SW480 (cell line): ENCODE measurements around the gene DNAJB13.

Experiments
- DNase-seq: peaks from one replicate; pipeline ENCODE4 v3.0.0-alpha.2; 2016; ENCODE audit warnings: low spot score

Gene DNAJB13

DNA sequence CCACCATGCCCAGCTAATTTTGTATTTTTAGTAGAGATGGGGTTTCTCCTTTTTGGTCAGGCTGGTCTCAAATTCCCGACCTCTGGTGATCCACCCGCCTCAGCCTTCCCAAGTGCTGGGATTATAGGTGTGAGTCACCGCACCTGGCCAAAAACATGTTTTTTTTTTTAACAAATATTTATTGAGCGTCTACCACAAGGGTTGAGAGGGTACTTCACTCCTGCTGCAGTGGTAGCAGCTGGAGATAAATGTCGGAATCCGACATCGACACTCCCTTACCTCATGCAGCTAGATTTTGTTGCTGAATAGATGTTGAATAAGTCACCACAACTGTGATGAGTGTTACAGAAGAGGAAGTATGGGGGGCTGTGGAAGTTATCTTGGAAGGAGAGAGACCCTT, 971 bp downstream of the DNAJB13 start:
- no peak for DNase-seq

DNA sequence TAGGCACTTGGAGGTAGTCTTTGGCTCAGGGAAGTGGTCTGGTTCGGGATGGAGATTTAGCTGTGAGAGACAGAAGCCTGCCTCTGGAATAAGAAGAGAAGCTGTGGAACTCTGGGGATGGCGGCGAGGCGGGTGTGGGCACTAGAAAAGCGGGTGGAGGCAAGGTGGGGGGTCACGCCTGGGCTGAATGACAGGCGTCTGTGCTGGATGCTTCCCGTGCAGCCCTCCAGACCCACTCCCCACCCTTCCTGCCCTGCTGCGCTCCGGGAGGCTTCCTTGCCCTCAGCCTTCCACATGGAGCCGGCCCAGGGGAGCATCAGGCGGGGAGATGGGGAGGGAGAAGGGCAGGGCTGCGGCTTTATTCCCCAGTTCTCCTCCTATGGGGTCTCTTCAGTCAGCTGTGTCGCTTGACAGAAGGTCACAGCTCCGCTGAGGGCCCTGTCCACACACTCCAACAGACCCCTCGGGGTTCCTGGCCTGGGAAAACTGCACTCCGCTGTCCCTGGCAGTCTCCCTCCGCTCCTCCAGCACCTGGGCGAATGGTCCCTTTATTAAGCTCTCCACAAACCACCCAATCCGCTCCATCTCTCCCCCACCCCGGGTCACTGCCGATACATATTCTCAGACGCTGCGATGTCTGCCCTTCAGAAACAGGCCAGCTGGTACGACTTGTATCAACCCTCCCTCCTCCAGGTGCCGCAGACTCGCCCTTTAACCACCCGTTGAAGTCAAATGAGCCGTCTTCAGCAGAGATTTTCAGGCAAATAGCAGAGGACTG, 6.2 kb downstream of the DNAJB13 start:
- DNase-seq = no peak

DNA sequence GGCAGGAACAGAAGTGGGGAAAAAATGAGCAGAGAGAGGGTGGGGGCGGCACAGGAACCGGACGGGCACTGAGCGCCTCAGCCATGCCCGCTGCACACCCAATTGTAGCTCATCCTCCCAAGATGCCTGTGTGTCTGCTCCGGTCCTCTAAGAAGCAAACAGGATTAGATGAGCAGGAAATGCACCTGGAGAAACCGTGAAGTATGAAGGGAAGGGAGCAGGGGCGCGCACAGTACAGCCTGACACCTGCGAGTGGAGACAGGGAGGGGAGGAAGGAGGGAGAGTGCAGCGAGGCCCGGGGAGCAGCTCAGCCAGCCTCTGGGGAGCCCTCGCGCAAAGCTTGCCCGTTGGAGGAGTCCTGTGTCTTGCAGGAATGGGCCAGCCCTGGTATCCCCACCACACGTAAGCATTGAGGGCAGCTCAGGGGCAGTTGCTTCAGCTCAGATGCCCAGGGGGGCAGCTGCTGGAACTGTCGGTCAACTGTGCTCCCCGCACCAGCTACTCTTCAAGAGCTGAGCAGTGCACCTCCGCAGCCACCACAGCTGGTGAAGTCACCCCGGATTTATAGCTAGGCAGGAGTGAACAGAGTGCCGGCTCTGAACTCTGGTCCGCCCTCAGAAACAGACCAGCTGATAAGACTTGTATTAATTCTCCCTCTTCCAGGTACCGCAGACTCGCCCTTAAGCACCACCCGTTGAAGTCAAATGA, 7.0 kb downstream of the DNAJB13 start:
- DNase-seq = no peak

DNA sequence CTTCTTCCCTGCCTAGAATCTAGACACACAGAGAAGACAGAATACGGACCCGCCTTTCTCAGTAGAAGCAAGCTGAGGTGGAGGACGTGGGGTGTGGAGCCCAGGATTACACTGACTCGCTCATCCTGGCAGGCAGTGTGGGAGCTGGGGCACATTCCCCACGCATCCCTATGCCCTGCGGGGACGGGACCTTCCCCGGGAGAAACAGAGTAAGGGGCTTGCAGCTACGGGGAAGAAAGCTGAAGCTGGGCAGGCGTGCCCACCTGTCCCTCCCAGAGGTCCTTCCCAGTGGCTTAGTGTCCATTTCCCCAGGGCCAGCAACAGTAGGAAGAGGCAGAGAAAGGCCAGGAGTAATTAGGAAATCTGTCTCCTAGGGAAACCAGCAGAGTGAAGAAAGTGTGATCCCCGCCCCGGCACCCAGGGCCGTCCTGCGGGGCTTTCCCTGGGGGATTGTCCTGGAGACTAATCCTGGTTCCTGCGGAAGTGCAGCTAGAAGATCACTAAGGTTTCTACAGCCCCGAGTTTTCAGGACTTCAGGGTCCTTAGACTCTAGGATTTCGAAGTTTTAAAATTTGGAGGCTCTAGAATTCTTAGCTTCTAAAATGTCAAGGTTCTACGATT, 7.8 kb downstream of the DNAJB13 start:
- DNase-seq = no peak

DNA sequence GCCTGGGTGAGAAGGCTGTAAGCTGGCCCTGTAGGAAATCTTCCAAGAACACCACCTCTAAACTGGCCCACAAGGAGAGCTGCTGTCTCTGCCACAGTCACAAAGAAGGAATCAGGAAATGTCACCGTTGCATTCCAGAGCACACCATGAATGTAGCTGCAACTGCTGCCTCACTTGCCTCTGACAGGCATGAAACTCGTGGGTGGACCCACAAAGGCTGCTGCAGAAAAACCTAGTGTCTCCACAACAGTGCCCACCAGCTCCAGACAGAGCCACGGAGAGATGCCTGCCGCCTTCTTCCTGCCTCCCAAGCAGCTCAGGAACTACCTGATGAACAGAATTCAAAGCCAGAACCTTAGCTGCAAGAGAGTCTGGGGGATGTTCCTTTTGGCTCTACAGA, 10.5 kb downstream of the DNAJB13 start:
- DNase-seq = no peak

DNA sequence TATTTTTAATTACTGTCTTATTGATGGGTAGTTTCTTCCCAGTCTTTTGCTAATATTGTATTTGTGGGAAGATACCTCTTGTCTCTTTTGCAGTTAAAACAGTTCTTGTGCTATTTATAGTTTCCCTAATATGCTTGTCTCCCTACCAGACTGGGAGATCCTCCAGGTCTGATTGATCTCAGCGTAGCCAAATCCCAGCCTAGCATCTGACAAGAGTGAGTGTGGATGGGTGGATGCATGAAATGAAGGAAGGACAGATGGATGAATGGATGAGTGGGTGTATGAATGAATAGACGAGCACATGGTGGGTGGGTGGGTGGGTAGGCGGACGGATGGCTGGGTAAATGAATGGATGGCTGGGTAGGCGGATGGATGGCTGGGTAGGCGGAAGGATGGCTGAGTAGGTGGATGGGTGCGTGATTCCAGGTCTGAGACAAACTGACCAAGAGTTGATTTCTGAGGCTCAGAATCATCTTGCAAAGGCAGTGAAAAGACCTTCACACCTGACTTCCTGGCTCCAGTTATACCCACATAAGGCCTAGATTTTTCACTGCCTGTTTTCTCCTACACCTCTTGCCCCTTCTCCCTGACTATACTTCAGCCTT, 11.4 kb downstream of the DNAJB13 start:
- no peak for DNase-seq

DNA sequence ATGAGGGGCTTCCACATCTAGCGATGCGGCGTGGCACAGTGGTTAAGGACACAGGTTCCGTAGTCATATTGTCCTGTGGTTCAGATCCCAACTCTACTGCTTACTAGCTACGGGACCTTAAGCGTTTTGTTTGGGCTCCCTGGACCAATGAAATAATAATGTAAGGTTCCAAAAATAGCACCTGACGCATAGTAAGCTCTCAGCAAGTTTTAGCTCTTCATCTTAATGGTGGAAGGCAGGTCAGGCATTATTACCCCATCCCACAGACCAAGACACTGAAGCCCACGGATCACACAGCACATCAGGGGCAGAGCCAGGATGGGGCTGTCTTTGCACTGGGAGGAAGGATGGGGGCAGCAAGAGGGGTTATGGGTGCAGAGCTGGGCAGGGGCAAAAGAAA, 13.0 kb downstream of the DNAJB13 start:
- no peak for DNase-seq

DNA sequence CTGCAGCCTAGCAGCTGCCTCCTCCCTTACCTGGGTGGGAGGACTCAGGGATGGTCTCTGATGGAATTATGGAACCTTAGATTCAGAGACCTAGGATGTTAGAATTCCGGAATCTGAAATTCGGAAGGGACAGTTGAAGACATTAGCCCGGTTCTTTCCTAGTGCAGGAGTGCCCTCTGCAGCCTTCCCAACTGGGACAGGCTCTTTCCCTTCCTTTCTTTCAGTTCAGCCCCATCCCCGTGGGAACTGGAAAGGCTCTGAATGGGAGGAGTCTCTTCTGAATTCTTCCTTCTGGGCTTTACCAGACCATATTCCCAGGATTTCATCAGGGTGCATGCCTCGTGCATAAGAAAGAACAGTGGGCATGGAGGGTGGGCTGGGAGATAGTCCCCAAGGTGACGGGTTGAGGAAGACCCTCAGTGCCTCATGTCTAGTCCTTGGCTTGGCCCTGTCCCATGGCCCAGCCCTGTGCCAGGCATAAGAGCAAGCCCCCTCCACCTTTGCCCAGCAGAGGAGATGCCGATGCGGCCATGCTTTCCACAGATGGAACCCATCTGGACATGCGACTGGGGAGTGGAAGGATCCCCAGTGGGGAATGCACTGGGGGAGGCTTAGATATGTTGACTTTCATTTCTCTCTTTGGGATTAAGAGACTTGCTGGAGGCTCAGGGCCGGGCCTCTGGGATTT, 14.4 kb downstream of the DNAJB13 start:
- no peak for DNase-seq

DNA sequence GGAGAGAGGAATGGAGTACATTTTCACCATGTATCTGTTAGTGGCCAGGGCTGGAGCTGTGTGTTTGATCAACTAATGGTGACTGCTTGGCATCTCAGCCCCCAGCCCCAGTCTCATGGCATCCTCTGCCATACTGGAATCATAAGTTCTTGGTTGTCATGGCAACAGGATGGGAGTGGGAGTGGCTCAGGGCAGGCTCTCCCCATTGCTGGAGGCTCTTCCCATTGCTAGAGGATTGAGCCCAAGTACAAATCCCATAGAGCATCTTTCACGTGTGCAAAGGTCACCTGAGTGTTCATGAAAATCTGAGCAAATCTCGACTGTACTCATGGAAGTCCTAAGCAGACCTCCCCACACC, 14.9 kb downstream of the DNAJB13 start:
- no peak for DNase-seq

DNA sequence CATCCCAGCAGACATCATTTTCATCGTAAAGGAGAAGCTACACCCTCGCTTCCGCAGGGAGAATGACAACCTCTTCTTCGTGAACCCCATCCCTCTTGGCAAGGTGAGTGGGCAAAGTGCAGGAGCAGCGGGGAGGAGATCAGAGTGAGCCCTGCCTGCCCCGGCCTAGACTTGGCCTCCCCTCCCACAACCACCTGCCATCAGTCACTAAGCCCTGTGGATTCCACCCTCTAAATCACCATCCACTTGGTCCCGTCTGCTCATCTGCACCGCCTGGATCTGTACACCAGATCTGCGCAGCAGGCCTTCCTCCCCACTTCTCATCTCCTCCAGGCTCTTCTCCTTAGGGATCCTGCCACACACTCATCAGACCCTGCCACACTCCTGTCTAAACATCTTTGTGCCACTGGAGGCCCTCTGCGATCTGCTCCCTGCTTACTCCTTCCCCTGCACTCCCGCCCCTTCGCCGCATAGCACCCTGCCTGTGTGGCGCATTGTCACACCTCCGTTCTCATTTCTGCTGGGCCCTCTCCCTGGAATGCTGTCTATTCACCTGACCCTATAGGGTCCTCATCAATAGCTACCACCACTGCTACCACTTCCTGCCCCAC, 17.6 kb downstream of the DNAJB13 start:
- DNase-seq = no peak

DNA sequence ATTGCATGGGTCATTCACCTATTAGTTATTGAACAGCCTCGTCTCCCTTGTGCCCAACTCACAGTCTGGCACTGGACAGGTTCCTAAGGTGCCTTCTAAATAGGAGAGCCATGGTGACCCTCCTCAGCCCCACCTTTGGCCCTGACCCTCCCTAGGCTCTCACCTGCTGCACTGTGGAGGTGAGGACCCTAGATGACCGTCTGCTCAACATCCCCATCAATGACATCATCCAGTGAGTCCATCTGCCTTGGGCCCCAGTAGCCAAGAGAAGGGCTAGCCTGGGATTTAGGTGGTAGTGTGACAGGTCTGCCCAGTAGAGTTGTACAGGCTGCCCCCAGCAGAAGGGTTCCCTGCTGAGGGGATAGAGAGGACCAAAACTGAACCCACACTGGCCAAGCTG, 18.3 kb downstream of the DNAJB13 start:
- DNase-seq = no peak

DNA sequence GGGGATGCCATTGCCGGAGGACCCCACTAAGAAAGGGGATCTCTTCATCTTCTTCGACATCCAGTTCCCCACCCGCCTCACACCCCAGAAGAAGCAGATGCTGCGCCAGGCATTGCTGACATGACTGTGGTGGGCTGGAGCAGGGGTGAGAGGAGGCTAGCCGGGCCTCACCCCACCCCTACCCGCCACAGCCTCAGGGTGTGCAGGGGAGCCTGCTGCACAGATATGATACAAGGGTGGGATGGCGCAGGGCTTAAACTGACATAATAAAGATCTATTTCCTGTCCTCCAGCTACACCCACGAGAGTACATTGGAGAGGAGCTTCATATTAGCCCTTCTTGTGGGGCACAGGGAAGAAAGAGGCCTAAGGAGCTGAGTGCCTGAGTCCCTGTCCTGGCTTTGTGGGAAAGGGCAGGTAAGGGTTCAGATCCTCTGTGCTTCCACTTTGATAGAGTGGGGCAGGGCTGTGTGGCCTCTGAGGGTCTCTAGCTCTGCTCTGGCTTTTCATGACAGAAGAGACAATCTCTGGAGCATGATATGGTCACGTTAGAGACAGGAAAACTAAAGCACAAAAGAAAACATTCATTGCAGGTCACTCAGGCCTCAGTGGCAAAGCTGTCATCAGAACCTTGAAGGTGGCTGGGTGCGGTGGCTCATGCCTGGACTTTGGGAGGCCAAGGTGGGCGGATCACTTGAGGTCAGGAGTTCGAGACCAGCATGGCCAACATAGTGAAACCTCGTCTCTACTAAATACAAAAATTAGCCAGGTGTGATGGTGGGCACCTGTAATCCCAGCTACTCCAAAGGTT, 19.4 kb downstream of the DNAJB13 start:
- no peak for DNase-seq

DNA sequence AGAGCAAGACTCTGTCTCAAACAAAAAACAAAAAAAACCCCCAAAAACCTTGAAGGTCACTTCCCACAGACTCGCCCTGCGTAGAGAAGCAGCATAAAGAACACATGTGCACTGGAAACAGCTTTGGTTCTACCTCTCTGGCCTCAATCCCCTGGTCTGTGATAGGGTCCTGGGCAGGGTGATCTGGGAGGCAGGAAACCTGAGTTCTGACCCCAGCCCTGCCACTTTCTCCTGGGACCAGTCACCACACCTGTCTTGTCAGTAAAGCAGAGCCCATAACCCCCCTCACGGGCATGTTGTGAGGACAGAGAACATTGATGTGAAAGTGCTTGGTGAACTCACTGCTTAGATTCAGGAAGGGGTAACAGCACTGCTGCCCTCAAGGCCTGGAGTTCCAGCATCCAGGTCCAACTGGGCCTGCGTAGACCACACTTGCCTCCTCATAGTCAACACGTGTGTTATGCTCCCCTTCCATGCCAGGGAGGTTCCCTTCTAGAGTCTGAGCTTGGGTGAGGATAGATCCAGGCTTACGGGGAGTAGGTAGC, 20.4 kb downstream of the DNAJB13 start:
- no peak for DNase-seq

DNA sequence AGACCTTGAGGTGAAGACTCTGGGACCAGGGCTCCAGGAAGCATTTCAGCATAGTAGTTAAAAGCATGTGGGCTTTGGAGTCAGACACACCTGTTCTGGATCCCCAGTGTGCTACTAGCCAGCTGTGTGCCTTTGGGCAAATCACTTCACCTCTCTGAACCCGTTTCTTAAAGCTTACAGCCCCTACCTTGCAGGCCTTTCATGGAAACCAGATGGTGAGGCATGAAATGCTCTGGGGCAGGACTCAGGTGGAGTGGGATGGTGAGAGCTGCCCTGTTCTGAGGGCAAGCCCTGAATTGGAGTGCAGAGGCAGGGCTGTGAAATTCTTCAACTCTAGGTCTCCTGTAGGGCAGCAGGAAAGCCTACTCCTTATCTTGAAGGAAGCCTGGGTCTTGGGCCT, 21.4 kb downstream of the DNAJB13 start:
- DNase-seq = no peak

DNA sequence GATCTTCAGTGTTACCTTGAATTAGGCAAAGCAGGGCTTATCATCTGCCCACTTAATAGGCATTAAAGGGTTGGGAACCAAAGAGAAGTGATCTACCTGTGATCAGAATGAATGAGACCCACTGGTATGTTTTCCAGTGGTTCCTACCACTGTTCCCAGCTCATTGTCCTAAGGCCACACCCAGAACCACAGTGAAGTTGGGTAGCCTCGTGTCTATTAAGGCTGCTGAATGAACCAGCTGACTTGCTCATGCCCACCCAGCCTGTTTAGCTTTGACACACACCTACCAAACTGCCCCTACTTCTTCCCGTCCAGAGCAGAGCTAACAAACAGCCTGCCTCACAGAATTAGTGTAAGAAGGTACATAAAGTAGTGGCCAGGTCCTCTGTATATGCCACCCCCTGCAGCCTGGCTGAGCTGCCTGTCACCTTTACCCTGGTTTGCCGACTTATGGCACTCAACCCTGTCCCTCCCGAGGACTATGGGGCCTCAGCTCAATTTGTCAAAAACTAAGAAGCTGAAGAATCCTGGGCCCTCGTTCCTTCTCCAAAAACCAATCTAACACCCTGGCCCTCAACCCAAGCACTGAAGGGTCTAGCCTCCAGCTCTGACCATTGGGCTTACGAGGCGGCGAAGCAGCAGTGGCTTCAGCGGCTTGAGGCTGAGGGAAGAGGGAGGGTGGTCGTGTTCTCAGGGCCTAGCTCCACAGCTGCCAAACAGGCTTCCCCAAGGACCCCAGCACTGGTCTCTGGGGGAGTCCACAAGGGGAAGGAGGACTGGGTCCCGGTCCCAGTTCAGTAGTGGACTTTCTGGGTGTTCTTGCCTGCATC, 22.0 kb downstream of the DNAJB13 start:
- peak; percentile 60 for DNase-seq

DNA sequence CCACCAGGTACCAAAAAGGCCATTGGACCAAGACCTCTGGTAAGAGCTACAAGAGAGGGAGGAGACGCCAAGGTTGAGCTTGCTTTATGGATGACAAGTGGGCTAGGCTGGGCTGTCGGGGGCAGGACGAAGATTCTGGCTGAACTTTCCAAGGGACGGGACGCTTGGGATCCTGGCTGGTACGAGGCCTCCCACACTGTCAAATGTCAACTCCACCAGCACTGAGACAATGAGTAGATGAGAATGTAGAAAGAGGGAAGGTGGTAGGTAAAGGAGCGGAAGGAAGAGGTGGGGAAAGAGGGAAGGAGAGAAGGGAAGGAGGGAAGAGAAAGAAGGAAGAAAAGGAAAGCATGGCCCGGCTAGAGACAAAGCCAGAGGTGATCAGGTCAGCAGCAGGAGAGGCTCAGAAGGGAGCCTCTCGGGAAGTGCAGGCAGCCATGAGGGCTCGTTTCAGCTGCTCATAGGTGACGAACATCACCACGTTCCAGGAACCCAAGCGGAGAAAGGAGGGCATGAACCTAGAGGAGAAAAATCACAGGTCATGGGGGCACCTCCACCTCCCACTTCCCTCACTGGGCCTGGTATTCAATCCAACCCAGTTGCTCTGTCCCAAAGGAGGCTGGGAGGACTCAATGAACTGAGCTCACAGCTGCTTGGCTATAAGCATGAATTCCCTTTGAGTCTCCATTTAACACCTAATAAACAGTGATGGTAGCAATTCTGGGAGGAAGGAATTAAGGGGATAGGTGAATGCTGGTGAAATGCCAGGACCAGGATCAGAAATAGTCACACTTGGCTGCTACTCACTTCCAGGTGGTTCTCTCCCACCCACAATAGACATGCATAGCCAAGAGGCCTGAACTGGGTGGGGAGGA, 24.0 kb downstream of the DNAJB13 start:
- DNase-seq = no peak

DNA sequence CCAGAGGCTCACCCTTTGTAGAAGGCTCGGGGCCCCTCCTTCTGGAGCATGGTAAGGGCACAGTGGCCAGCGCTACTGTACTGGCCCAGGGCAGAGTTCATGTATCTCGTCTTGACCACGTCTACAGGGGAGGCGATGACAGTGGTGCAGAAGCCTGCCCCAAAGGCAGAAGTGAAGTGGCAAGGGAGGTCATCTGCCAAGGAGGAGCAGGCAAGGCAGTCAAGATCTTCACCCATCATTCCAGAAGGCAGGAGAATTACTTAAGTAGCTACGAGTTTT, 24.6 kb downstream of the DNAJB13 start:
- no peak for DNase-seq

DNA sequence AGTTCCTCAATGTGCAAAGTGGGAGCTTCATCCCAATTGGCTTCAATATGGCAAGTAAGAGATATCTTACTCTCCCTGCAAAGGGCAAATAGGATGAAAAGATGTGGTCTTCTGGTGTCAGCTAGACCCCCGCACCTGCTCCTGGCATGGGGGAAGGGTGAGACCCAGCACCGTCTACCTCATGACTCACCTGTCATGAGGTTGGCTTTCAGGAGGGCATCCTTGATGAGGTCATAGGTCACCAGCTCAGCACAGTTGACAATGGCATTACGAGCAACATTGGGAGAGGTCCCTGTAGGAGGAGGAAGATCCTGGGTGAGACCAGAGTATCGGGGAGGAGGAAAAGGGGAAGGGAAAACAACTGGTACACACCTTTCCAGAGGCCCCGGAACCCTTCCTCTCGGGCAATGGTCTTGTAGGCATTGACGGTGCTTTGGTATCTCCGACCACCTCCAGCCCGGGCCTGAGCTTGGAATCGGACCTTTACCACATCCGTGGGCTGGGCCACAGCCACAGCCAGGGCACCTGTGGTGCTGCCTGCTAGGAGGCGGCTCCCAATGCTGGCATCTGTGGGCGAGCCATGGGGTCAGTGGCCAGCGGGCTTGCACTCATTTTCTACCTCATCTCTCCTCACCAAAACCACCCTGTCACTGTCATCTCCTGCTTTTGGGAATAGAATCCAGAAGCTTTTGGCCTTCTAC, 25.8 kb downstream of the DNAJB13 start:
- DNase-seq = no peak
